Stimulated activated CD8-positive, alpha-beta memory T cell treated with anti-CD3 and anti-CD28 coated beads, Interleukin-4, amount 100 ng/mL, for 24 hours (primary cell): Measurements from ENCODE around the gene BLOC1S4.
"Not testable (repeated sequence)": the region's sequence is repeated elsewhere in the genome, so short reads cannot be mapped to it uniquely, and the experiment has no call there.

Source experiments
- DNase-seq: peaks from one replicate; pipeline ENCODE4 v3.0.0-alpha.2; 2020; ENCODE audit warnings: low read depth

The BLOC1S4 gene

GRCh38 chr4:6718932-6719610, 3.1 kb downstream of the BLOC1S4 start:
- DNase-seq, result no peak

GRCh38 chr4:6719611-6720179, 3.7 kb downstream of the BLOC1S4 start:
- DNase-seq, result no peak

GRCh38 chr4:6720202-6720699, 4.3 kb downstream of the BLOC1S4 start:
- DNase-seq, result peak; percentile 73

- DNase-seq, result no peak
These were observed 5.1 kb downstream of the BLOC1S4 start for GRCh38 chr4:6721121-6721520.

DNA sequence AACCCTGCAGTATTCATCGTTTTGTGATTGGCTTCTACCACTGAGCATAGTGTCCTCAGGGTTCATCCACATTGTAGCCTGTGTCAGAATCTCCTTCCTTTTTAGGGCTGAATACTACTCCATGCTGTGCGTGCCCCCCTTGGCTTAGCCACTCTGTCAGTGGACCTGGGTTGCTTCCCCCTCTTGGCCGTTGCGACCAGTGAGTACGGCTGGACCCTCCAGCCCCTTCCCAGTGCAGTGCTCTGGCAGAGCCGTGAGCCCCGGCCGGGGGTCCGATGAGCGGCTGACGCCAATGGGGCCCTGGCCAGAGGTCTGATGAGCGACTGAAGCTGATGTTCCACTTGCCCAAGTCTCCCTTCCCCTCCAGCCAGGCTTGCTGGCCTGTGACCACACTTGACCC, 6.9 kb downstream of the BLOC1S4 start:
- no peak for DNase-seq

GRCh38 chr4:6723851-6724250, 7.9 kb downstream of the BLOC1S4 start:
- DNase-seq, result no peak

DNA sequence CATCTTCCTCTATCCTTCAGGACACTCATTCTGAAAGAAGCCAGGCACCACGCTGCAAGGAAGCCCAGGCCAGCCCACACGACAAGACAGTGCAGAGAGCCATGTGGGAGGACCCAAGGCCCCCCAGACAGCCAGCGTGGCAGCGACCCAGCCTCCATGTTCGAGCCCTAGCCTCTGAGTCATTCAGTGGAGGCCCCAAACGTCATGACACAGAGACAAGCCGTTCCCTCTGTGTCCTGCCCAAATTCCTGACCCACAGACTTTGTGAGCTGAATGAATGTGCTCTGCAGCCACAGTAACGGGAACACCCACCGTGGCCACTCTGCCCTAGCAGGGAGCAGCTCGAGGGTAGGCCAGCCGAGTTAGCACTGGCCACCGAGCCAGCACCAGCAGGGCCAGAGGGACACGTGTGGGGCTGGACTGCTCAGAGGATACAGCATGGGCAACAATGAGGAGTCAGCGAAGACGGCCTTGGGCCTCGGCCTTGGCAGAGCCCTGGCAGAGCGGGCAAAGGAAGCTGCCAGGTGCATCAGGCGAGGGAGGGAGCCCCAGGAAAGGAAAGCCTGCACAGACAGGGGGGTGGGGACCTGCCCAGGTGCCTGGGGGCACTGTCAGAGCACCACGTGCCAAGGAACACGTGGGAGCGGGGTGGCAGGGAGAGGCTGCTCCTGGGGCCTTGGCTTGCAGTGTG, 8.6 kb downstream of the BLOC1S4 start:
- DNase-seq, result no peak

DNA sequence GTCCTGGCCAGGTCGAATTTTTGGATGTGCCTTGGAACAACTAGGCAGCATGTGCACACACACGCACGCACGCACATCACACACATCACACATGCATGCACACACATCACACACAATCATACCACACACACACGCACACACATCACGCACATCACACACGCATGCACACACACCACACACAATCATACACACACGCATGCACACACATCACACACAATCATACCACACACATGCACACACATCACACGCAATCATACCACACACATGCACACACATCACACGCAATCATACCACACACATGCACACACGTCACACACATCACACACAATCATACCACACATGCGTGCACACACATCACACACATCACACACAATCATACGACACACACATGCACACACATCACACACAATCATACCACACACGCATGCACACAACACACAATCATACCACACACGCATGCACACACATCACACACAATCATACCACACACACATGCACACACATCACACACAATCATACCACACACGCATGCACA, 9.5 kb downstream of the BLOC1S4 start:
- not testable (repeated sequence) for DNase-seq

DNA sequence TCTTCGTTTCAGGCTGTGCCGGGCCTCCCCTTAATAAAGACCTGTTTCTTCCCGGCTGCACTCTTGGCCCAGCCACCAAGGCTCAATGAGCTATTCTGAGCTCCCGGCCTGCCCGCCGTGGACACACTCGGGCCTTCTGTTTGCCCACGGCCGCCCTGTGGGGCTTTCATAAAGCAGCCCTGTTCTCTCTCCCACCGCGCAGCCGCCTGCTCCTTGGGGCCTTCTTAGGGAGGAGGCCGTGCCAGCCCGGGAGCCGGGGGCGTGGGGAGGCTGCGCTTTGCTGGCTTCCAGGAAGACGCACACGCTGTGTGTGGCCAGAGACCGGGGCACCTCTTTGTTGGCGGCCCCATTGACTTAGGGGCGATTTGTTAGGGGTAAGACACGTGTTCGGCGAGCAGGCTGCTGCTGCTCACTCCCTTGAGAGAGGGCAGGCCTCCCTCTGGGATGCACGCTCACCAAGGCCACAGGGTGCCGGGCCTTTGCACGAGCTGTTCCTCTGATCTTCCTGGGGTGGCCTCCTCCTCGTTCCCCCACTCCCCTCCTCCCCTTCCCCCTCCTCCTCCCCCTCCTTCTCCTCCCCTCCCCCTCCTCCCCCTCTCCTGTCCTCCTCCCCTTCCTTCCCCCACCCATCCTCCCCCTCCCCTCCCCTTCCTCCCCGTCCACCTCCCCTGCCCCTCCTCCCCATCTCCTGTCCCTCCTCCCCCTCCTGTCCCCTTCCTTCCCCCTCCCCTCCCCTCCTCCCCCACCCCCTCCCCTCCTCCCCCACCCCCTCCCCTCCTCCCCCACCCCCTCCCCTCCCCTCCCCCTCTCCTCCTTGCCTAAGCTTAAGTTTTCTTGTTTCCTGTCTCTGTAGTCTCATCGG, 11.3 kb downstream of the BLOC1S4 start:
- no peak for DNase-seq

DNA sequence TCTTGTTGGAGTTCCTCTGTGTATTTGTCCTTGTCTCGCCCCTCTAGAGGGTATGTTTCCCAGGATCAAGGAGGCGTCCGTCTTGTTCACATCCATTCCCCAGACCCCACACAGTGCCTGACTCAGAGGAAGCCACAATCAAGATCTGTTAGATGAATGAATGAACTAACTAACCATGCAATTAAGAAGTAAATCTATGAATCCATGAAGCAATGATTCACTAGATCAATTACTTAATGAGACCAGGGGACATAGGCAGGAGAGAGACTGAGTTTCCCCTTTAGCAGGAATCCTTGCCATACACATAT, 11.9 kb downstream of the BLOC1S4 start:
- DNase-seq, result no peak

GRCh38 chr4:6728320-6729029, 12.5 kb downstream of the BLOC1S4 start:
- DNase-seq, result no peak

DNA sequence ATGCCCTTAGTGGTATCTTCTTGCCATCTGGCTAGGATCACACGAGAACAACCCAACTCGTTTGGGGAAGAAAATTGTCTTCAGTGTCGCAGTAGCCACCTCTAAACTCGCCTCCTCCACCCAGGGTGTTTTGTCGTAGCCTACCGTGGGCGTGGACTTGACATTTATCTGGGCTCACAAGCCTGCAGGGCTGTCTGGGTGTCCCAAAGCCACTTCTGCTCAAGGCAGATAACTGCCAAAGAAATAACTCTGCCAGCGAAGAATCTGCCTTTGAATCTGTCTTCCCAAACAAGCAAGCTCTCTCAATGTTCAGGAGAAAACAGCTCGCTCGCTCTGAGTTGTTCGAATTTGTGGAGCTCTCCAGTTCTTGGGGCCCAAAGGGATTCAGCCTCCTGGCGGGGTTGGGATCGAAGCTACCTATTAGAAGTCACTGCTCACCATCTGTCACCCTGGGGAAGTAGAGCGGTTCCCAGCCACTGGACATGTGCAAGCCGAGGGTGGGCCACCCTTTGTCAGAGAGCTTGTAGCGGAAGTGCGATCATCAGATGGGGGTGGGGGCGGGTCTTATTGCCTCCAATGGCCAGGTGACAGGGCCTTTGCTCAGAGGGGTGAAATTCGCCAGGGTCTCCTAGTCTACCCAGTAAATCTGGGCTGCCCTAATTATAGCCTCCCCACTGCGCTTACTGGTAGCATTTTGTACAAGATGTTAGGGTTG, 14.8 kb downstream of the BLOC1S4 start:
- DNase-seq, result no peak

- no peak for DNase-seq
These were observed 15.3 kb downstream of the BLOC1S4 start for GRCh38 chr4:6731318-6731675.

- DNase-seq, result no peak
These were observed 15.8 kb downstream of the BLOC1S4 start for GRCh38 chr4:6731780-6732179.

GRCh38 chr4:6732441-6733357, 16.7 kb downstream of the BLOC1S4 start:
- no peak for DNase-seq

- no peak for DNase-seq
These were observed 17.6 kb downstream of the BLOC1S4 start for GRCh38 chr4:6733358-6734164.

GRCh38 chr4:6734165-6734786, 18.3 kb downstream of the BLOC1S4 start:
- DNase-seq, result no peak

DNA sequence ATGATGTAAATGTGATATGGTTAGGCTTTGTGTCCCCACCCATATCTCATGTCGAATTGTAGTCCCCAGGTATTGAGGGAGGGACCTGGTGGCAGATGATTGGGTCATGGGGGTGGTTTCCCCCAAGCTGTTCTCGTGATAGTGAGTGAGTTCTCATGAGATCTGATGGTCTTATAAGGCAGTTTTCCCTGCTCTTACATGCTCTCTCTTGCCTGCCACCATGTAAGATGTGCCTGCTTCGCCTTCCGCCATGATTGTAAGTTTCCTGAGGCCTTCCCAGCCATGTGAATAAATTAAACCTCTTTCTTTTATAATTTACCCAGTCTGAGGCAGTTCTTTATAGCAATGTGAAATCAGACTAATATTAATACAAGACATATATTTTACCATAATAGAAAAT, 23.9 kb downstream of the BLOC1S4 start:
- no peak for DNase-seq

DNA sequence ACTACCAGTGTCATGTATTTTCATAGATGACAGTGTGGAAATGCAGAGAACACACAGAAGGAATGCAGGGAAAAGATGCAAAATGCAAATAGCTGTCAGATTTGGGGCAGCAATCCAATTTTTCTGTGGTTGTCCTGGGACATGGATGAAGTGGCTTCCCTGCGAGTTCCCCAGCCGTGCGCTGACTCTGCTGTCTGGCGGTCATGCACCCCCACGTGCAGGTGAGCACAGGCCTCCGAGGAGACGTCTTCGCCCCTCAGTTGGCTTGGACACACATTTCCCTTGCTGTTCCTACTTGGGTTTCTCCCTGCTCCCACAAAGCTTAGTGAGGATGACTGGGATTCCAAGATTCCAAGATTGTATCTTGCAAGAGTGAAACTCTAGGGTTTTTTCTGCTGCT, 24.4 kb downstream of the BLOC1S4 start:
- no peak for DNase-seq
